ENCODE data around the gene MRPS18A.
A peak's percentile ranks its signal among the peaks of the same experiment; 100 is the strongest.

MRPS18A gene

DNA sequence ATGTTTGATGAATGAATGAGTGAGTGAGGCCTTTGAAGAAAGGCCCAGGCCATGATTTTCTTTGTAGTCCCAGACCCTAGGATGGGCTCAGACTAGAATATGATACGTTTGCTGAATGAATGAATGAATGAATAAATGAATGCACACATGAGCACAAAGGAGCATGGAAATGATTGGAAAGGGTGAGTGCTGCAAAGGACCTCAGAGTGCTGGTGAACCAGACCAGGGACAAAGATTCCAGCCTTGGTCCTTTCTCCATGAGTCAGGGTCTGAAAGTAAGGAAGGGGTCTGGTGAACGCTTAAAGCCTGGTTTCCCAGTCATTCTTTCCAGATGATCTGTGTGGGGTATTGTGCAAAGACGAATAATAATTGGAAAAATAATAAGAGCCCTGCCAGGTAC, 40.0 kb upstream of the MRPS18A start:
- H3K9me3 ChIP-seq (ENCODE audit: control insufficient read depth in 5 of 5, low read length in 5 of 5): peaks cover 0 to 5% (median 0%) of the 10 kb centered on the region in 5 donors
- H3K4me3 ChIP-seq (ENCODE audit: low read depth in 1 of 5, low read length in 5 of 5): no peak overlapping the region

DNA sequence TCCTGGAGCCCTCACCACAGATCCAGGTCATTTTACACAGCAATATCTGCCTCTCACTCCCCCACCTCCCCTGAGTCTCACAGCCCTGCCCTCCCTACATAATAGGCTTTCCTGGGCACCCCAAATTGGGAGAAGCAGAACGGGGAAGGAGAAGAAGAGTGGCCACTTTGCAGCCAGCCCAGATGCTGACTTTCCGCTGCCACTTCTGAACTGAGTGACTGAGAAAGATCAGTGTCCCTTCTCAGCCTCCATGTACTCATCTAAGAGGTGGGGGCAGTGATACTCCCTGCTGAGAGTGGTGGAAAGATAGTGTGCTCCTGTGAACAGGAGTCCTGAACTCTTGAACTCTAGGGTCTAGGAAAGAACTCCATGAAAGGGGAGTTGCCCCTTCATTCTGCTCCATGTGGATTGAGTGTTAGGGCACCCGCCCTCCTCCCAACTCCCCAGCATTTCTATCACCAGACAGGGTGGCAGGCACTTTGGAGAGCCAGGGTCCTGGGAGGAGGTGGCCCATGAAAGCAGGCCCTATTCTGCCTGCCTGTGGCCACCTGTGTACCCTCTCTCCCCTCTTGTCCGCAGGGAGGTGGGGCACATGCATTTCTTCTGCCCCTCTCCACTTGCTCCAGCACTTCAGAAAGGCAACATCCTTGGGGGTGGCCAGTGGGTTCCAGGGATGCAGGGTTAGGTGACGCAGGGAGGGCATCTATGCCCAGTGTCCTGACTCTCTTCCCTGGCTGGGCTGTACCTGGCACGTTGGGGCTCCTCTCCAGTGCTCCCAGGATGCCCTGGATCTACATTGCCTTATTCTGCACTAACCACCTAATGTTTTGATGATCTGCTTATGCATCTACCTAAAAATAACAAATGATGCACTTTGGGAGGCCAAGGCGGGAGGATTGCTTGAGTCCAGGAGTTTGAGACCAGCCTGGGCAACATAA, 38.3 kb upstream of the MRPS18A start:
- Histone ChIP-seq H3K36me3 (ENCODE audit: control insufficient read depth in 5 of 5, insufficient read depth in 5 of 5, low read length in 5 of 5) (no peaks in the 10 kb centered on the region), H3K4me1 (ENCODE audit: control insufficient read depth in 5 of 5, insufficient read depth in 5 of 5, low read length in 5 of 5) (peaks cover 0 to 23% (median 20%) of the 10 kb centered on the region in 5 donors), H3K9me3 (ENCODE audit: control insufficient read depth in 5 of 5, low read length in 5 of 5) (peaks cover 0 to 5% (median 0%) of the 10 kb centered on the region in 5 donors), H3K9ac (ENCODE audit: low read length in 5 of 5) (no peak overlapping the region), H3K4me3 (ENCODE audit: low read depth in 1 of 5, low read length in 5 of 5) (no peak overlapping the region), H3K27ac (ENCODE audit: low read depth, low read length) (no peak overlapping the region), H3K27me3 (ENCODE audit: control insufficient read depth in 5 of 5, insufficient read depth in 4 of 5, low read length in 5 of 5) (no peaks in the 10 kb centered on the region)

More for the DNA sequence above, 40.0 kb upstream of the MRPS18A start:
- no peak overlapping the region for H3K9ac ChIP-seq (ENCODE audit: low read length in 5 of 5)
- peaks cover 0 to 22% (median 20%) of the 10 kb centered on the region in 5 donors for H3K4me1 ChIP-seq (ENCODE audit: control insufficient read depth in 5 of 5, insufficient read depth in 5 of 5, low read length in 5 of 5)
- no peaks in the 10 kb centered on the region for H3K27me3 ChIP-seq (ENCODE audit: control insufficient read depth in 5 of 5, insufficient read depth in 4 of 5, low read length in 5 of 5)
- H3K36me3 ChIP-seq (ENCODE audit: control insufficient read depth in 5 of 5, insufficient read depth in 5 of 5, low read length in 5 of 5): no peaks in the 10 kb centered on the region
- no peak overlapping the region for H3K27ac ChIP-seq (ENCODE audit: low read depth, low read length)

DNA sequence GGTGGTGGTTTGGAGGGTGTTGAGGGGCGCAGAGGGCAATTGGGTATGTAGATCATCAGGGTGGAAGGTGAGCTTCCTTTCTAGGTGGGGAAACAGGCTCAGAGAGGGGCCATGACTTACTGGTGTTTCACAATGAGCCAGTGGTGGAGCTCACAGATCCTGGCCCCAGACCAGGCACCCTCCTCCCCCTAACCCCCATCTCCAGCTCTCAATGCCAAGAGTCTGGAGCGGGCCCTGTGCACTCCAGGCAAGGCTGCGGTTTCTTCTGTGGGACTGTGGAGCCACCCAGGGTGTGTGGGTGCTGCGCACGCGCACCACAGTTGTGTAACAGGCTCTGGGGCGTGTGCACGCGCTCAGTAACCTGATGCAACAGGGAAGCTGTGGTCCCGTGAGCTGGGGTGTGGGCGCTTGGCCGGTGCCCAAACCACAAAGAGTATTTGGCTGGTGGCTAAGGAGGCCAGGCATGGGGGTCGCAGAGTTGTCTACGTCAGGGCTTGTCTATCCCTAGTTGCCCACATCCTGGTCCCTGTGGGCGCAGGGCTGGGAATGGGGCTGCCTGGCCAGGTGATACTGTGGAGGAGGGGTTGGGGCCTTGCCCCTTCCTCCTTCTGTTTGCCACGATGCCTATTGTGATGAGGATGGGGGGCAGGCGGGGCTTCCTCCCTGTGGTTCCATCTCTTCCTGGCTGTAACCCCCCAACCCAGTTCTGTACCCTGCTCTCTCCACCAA, 37.5 kb upstream of the MRPS18A start:
- Histone ChIP-seq H3K27me3 (ENCODE audit: control insufficient read depth in 5 of 5, insufficient read depth in 4 of 5, low read length in 5 of 5) (no peaks in the 10 kb centered on the region), H3K9me3 (ENCODE audit: control insufficient read depth in 5 of 5, low read length in 5 of 5) (no peaks in the 10 kb centered on the region), H3K4me1 (ENCODE audit: control insufficient read depth in 5 of 5, insufficient read depth in 5 of 5, low read length in 5 of 5) (peaks cover 0 to 23% (median 20%) of the 10 kb centered on the region in 5 donors), H3K4me3 (ENCODE audit: low read depth in 1 of 5, low read length in 5 of 5) (no peak overlapping the region), H3K9ac (ENCODE audit: low read length in 5 of 5) (no peak overlapping the region), H3K36me3 (ENCODE audit: control insufficient read depth in 5 of 5, insufficient read depth in 5 of 5, low read length in 5 of 5) (no peaks in the 10 kb centered on the region), H3K27ac (ENCODE audit: low read depth, low read length) (peak overlapping the region; percentile 37)

- H3K27ac ChIP-seq (ENCODE audit: low read depth, low read length): peak overlapping the region; percentile 37
- no peaks in the 10 kb centered on the region for H3K27me3 ChIP-seq (ENCODE audit: control insufficient read depth in 5 of 5, insufficient read depth in 4 of 5, low read length in 5 of 5)
- no peak overlapping the region for H3K9ac ChIP-seq (ENCODE audit: low read length in 5 of 5)
- peaks cover 0 to 23% (median 20%) of the 10 kb centered on the region in 5 donors for H3K4me1 ChIP-seq (ENCODE audit: control insufficient read depth in 5 of 5, insufficient read depth in 5 of 5, low read length in 5 of 5)
- no peaks in the 10 kb centered on the region for H3K36me3 ChIP-seq (ENCODE audit: control insufficient read depth in 5 of 5, insufficient read depth in 5 of 5, low read length in 5 of 5)
- no peak overlapping the region for H3K4me3 ChIP-seq (ENCODE audit: low read depth in 1 of 5, low read length in 5 of 5)
- H3K9me3 ChIP-seq (ENCODE audit: control insufficient read depth in 5 of 5, low read length in 5 of 5): no peaks in the 10 kb centered on the region
Observed at GRCh38 chr6:43724354-43724753, 36.8 kb upstream of the MRPS18A start.

DNA sequence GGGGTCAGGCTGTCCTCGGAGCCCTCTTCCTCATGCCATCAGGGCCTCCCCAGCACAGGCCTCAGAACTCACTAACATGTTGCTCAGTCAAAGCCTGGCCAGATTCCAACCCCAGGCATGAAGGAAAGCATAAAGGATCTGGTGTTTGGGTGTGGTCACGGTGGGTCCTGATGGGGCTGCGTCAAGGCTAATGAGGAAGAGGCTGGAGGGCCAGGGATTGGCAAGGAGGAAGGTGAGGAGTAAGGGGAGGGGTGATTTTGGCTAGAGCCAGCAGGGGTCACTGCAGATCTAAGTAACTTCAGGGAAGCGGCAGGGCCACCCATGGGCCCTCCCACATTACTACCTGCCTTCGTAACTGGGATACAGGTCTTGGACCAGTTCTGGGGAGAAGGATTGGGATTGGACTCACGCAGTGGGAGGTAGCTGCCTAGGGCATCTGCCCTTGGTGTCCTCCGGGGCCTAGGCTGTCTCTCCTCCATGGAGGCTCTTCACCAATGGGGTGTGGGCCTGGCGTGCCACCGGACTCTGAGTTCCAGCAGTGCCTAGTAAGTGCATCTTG, 36.2 kb upstream of the MRPS18A start:
- Histone ChIP-seq H3K27ac (ENCODE audit: low read depth, low read length) (peak overlapping the region; percentile 37), H3K9ac (ENCODE audit: low read length in 5 of 5) (no peak overlapping the region), H3K4me3 (ENCODE audit: low read depth in 1 of 5, low read length in 5 of 5) (no peak overlapping the region), H3K4me1 (ENCODE audit: control insufficient read depth in 5 of 5, insufficient read depth in 5 of 5, low read length in 5 of 5) (peaks cover 0 to 24% (median 22%) of the 10 kb centered on the region in 5 donors), H3K27me3 (ENCODE audit: control insufficient read depth in 5 of 5, insufficient read depth in 4 of 5, low read length in 5 of 5) (peaks cover 0 to under 1% (median 0%) of the 10 kb centered on the region in 5 donors), H3K36me3 (ENCODE audit: control insufficient read depth in 5 of 5, insufficient read depth in 5 of 5, low read length in 5 of 5) (no peaks in the 10 kb centered on the region), H3K9me3 (ENCODE audit: control insufficient read depth in 5 of 5, low read length in 5 of 5) (no peaks in the 10 kb centered on the region)

DNA sequence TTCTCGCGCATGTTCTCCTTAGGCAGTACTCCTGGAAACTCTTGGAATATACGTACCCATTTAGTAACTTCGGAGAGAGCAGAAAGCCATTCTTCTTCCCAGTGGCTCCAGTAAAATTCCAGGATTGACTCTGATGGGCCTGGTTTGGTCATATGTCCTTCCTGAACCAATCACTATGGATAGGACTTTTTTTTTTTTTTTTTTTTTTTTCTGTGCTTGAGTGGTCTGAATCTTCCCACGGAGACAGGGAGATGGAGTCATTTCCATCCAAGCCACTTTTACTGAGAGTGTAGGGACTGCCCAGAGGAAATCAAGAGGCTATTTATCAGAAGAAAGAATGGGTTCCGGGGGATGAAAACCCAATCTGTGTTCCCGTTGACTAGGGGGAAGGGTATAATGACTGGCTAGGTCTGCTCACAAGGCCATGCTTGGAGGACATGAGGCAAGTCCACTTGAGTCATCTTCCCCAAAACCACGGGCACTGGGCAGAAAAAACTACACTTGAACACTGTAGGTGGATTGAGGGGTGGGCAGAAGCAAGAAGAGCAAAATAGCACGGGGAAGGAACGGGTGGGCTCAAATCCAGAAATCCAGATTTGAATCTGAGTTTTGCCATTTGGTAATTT, 35.4 kb upstream of the MRPS18A start:
- Histone ChIP-seq H3K27ac (ENCODE audit: low read depth, low read length) (no peak overlapping the region), H3K9me3 (ENCODE audit: control insufficient read depth in 5 of 5, low read length in 5 of 5) (no peaks in the 10 kb centered on the region), H3K36me3 (ENCODE audit: control insufficient read depth in 5 of 5, insufficient read depth in 5 of 5, low read length in 5 of 5) (no peaks in the 10 kb centered on the region), H3K4me3 (ENCODE audit: low read depth in 1 of 5, low read length in 5 of 5) (no peak overlapping the region), H3K27me3 (ENCODE audit: control insufficient read depth in 5 of 5, insufficient read depth in 4 of 5, low read length in 5 of 5) (peaks cover 0 to 4% (median 3%) of the 10 kb centered on the region in 5 donors), H3K9ac (ENCODE audit: low read length in 5 of 5) (no peak overlapping the region), H3K4me1 (ENCODE audit: control insufficient read depth in 5 of 5, insufficient read depth in 5 of 5, low read length in 5 of 5) (peaks cover 4 to 32% (median 28%) of the 10 kb centered on the region in 5 donors)

DNA sequence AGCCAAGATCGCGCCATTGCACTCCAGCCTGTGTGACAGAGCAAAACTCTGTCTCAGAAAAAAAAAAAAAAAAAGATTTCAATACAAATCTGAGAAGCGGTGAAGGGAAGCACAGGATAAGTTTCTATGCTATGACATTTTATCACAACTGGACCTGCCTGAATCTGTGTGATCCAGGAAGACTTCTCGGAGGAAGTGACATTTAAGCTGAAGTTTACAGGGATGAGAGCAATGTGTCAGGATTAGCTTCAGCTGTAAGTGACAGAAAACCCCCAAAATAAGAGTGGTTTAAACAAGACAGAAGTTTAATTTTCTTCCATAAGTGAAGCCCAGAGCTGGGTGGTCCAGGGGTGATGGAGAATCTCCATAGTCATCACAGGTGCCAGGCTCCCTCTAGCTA, 33.4 kb upstream of the MRPS18A start:
- Histone ChIP-seq H3K36me3 (ENCODE audit: control insufficient read depth in 5 of 5, insufficient read depth in 5 of 5, low read length in 5 of 5) (no peaks in the 10 kb centered on the region), H3K4me3 (ENCODE audit: low read depth in 1 of 5, low read length in 5 of 5) (no peak overlapping the region), H3K9me3 (ENCODE audit: control insufficient read depth in 5 of 5, low read length in 5 of 5) (no peaks in the 10 kb centered on the region), H3K4me1 (ENCODE audit: control insufficient read depth in 5 of 5, insufficient read depth in 5 of 5, low read length in 5 of 5) (peaks cover 8 to 48% (median 34%) of the 10 kb centered on the region in 5 donors), H3K27me3 (ENCODE audit: control insufficient read depth in 5 of 5, insufficient read depth in 4 of 5, low read length in 5 of 5) (peaks cover 0 to 11% (median 3%) of the 10 kb centered on the region in 5 donors), H3K9ac (ENCODE audit: low read length in 5 of 5) (no peak overlapping the region), H3K27ac (ENCODE audit: low read depth, low read length) (no peak overlapping the region)

DNA sequence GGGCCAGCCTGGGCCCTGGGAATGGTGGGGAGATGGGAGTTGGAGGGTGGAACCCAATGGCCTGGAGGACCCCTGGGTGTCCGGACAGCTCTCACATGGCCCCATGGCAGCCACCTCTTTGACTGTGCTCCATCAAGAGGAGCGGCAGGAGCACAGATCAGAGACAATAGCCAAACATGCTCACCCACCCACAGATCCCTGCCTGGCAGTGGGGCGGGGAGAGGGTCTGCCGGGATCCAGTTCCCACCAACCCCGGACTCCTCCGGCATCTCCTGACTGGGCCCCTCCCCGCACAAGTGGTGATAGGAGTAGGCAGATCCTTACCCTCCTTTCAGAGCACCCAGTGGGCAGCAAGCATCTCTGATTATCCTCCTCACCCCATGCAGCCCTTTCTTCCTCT, 31.9 kb upstream of the MRPS18A start:
- Histone ChIP-seq H3K27ac (ENCODE audit: low read depth, low read length) (no peak overlapping the region), H3K4me1 (ENCODE audit: control insufficient read depth in 5 of 5, insufficient read depth in 5 of 5, low read length in 5 of 5) (peaks cover 10 to 44% (median 29%) of the 10 kb centered on the region in 5 donors), H3K36me3 (ENCODE audit: control insufficient read depth in 5 of 5, insufficient read depth in 5 of 5, low read length in 5 of 5) (no peaks in the 10 kb centered on the region), H3K27me3 (ENCODE audit: control insufficient read depth in 5 of 5, insufficient read depth in 4 of 5, low read length in 5 of 5) (peaks cover 0 to 17% (median 5%) of the 10 kb centered on the region in 5 donors), H3K9ac (ENCODE audit: low read length in 5 of 5) (no peak overlapping the region), H3K9me3 (ENCODE audit: control insufficient read depth in 5 of 5, low read length in 5 of 5) (no peaks in the 10 kb centered on the region), H3K4me3 (ENCODE audit: low read depth in 1 of 5, low read length in 5 of 5) (no peak overlapping the region)

DNA sequence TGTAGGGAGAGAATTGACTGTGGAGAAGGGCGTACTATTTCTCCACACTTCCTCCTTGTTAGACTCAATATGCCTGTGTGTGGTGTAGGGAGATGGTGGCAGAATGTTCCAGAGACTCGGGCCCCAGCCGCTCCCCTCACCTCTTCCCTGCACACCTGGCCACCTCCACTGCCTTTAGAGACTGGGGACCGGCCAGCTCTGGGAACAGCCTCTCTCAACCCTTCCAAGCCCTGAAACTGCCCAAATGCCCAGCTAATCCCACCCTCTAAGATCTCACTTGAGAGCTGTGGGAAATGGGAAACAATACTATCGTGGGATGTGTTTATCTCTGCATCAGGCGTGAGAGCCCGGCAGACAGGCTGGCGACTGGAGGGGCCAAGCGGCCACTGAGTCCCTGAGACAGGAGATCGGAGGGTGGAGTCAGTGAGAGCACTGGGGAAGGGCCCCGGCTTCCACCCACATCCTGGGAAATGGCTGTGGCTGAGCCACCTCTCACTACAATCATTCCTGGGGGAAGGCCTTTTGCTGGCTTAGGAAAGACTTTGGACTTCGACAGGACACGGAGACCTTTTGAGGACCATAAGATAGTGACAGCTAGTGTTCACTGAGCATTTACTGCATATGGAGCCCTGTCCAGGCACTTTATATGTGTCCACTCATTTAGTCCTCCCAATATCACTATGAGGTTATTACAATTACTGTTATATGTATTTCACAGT, 31.0 kb upstream of the MRPS18A start:
- Histone ChIP-seq H3K36me3 (ENCODE audit: control insufficient read depth in 5 of 5, insufficient read depth in 5 of 5, low read length in 5 of 5) (no peaks in the 10 kb centered on the region), H3K4me1 (ENCODE audit: control insufficient read depth in 5 of 5, insufficient read depth in 5 of 5, low read length in 5 of 5) (peaks cover 9 to 37% (median 21%) of the 10 kb centered on the region in 5 donors), H3K9ac (ENCODE audit: low read length in 5 of 5) (no peak overlapping the region), H3K27ac (ENCODE audit: low read depth, low read length) (no peak overlapping the region), H3K4me3 (ENCODE audit: low read depth in 1 of 5, low read length in 5 of 5) (no peak overlapping the region), H3K9me3 (ENCODE audit: control insufficient read depth in 5 of 5, low read length in 5 of 5) (no peaks in the 10 kb centered on the region), H3K27me3 (ENCODE audit: control insufficient read depth in 5 of 5, insufficient read depth in 4 of 5, low read length in 5 of 5) (peaks cover 0 to 17% (median 5%) of the 10 kb centered on the region in 5 donors)
